NCI-H1105 (cell line): Measurements from ENCODE around the gene COPB2.

Experiments
- DNase-seq: peaks from one replicate; lab custom pipeline; 2025; lab: John Stamatoyannopoulos, UW

The COPB2 gene

GRCh38 chr3:139307601-139308555 lies 81.6 kb downstream of the COPB2 start:
- DNase-seq = no peak
